PFSK-1 (cell line): ENCODE data around the gene POLR2H.

Source experiments
- FOXP2 ChIP-seq: optimal IDR thresholded peaks from 2 replicates; pipeline ENCODE3; 2011; ENCODE audit warnings: borderline replicate concordance, control low read depth, inconsistent platforms; ENCODE audit not compliant: insufficient read depth; ENCODE audit errors: extremely low read length, extremely low read depth
- POLR2AphosphoS5 ChIP-seq: IDR thresholded peaks from 2 replicates; pipeline ENCODE4 v1.6.1; 2012; ENCODE audit warnings: low read depth, mild to moderate bottlenecking, control low read depth, low read length, moderate library complexity
- REST ChIP-seq, 2 experiments: IDR thresholded peaks; 2 replicates each; pipeline versions ENCODE4 v1.6.1 to v1.8.0; 2011 to 2012; ENCODE audit warnings: low read depth in 2 of 2, low read length in 2 of 2, control low read depth in 1 of 2, inconsistent platforms in 1 of 2, mild to moderate bottlenecking in 1 of 2, moderate library complexity in 1 of 2; ENCODE audit not compliant: insufficient read depth in 1 of 2
- SIN3A ChIP-seq: IDR thresholded peaks from 2 replicates; pipeline ENCODE4 v1.6.1; 2012; ENCODE audit warnings: mild to moderate bottlenecking, low read length, moderate library complexity, borderline replicate concordance; ENCODE audit not compliant: insufficient read depth
- TAF1 ChIP-seq: IDR thresholded peaks from 2 replicates; pipeline ENCODE4 v1.6.1; 2012; ENCODE audit warnings: low read length, control low read depth, borderline replicate concordance; ENCODE audit not compliant: insufficient read depth

The POLR2H gene

GRCh38 chr3:184414418-184415202 lies 53.1 kb downstream of the POLR2H start:
- TF ChIP-seq POLR2AphosphoS5 (no peak), FOXP2 (no peak), TAF1 (no peak)

- TF ChIP-seq TAF1 (no peak), POLR2AphosphoS5 (no peak), REST (IDR thresholded peaks at IDR 0.05; ENCODE audit: insufficient read depth in 1 of 2, low read depth in 2 of 2, low read length in 2 of 2) (no peak), SIN3A (no peak), FOXP2 (no peak)
Measured at GRCh38 chr3:184415203-184415490, 53.6 kb downstream of the POLR2H start.

GRCh38 chr3:184417619-184418327 lies 56.3 kb downstream of the POLR2H start:
- TF ChIP-seq FOXP2 (no peak), TAF1 (no peak), POLR2AphosphoS5 (no peak)
